ENCODE data around the gene PDLIM7. TPM values are rescaled to one million over a fixed set of nuclear protein-coding genes. Genes with fewer than 3 reads are reported as not detected.

The PDLIM7 gene
- total RNA-seq, 1 experiment from 2014 or later: 400 TPM

DNA sequence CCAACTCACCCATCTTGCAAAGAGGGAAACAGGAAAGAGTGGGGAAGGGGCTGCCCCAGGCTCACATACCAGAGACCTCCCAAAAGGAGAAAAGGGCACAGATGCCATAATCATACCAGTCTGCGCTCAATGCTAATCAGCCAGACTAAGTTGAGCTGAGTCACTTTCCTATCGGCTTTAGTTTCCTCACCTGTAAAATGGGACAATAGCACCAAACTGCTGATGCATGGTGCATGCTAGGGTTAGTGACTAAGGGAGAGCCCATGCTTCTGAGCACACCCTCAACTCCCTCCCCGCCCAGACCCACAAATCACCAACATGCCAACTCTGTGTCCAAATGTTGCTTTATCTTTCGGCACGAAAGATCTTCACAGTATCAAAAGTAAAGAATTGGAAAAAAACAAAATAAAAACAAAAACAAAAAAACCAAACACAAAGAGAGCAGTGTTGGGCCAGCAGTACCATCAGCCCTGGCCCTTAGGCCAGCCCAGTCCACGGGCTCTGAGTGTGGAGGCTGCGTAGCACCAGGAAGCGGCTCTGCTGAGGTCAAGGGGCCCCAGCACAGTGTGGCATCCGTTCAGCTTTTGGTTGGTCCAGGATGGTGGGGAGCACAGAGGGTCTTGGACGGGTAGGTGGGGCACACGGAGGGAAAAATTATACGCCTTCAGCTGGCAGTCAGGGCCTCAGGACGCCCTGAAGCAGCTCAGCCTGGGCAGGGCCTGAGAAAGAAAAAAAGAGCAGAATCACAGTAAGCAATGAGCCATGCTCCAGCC is 22.2 kb upstream of the PDLIM7 start:
- H3K27ac Mint-ChIP-seq (ENCODE audit: unreplicated experiment): no peak overlapping the region
- CTCF ChIA-PET: no interaction called here

DNA sequence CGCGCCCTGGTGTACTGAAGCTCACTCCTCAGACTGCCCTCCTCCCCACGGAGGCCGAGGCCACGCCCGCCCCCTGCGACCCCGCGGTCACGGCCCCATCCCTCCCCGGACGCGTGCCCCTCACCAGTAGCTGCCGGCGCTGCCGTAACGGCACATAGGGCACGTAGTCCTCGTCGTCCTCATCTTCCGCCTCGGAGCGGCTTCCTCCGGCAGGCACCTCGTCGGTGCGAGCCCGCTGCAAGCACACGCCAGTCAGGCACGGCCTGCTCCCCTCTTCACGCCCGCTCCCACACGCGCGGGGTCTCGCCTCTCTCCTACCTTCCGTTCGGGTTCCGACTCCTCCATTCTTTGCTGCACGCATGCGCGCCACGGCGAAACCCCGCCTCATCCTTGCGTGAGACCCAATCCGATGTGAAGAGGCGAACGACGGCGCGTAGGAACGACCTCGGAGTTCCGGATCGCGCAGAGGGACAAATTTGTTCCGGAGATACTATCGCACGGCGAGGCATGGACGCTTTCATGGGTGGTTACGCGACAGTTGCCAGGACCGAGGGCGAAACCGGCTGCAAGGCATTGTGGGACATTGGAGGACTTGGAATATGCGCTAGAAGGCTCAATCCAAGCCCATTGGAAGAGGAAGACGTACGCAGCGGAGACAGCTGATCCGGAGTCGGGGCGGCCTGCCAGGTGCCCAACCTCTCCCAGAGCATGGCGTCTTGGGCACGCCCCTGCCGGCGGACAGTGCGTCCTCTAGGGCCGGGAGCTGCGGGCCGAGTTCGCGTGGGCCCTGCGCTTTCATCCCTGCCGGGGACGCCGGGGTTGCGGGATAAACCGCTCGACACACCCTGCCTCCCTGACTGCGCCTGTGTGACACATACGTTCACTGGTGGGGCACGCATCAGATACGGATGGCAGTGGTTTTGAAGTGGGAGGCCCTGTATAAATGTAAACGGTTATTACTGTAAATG is 19.5 kb upstream of the PDLIM7 start, which contains the start of gene DDX41:
Gene DDX41 (minus strand): TSS at position 361 of the 968 bp plus-strand sequence. CDS start 16 bp downstream, at position 345.
- H3K9me3 Mint-ChIP-seq (ENCODE audit: low read depth, unreplicated experiment): no peaks in the 10 kb centered on the region
- TF ChIP-seq, protein P1, sequence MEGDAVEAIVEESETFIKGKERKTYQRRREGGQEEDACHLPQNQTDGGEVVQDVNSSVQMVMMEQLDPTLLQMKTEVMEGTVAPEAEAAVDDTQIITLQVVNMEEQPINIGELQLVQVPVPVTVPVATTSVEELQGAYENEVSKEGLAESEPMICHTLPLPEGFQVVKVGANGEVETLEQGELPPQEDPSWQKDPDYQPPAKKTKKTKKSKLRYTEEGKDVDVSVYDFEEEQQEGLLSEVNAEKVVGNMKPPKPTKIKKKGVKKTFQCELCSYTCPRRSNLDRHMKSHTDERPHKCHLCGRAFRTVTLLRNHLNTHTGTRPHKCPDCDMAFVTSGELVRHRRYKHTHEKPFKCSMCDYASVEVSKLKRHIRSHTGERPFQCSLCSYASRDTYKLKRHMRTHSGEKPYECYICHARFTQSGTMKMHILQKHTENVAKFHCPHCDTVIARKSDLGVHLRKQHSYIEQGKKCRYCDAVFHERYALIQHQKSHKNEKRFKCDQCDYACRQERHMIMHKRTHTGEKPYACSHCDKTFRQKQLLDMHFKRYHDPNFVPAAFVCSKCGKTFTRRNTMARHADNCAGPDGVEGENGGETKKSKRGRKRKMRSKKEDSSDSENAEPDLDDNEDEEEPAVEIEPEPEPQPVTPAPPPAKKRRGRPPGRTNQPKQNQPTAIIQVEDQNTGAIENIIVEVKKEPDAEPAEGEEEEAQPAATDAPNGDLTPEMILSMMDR (IDR thresholded peaks at IDR 0.05; ENCODE audit: unreplicated experiment): no peak
- no peaks in the 10 kb centered on the region for H3K27me3 Mint-ChIP-seq (ENCODE audit: unreplicated experiment)
- H3K27ac Mint-ChIP-seq (ENCODE audit: unreplicated experiment): peak within 1 kb of the TSS; percentile 82
- intact Hi-C loops (cut with micrococcal nuclease; ENCODE audit: unreplicated experiment): no loop called here
- peak within 1 kb of the TSS; percentile 83 for H3K4me3 Mint-ChIP-seq (ENCODE audit: low read depth, unreplicated experiment)
- H3K36me3 Mint-ChIP-seq (ENCODE audit: insufficient read depth, unreplicated experiment): peaks cover 69% of the 10 kb centered on the region
- TSS peak; percentile 51 for BruUV-seq (replicated peaks)
- H3K4me1 Mint-ChIP-seq (ENCODE audit: low read depth, unreplicated experiment): peaks cover 11% of the 10 kb centered on the region
- CTCF ChIA-PET: interaction anchor here (0.6 to 0.9 kb wide), 2 partner anchors 22 to 909 kb away, joined by 3 to 4 read pairs; no protein-coding TSS in a partner anchor
- peak; percentile 97 for DNase-seq

More for the DNA sequence above, 22.2 kb upstream of the PDLIM7 start:
- Mint-ChIP-seq H3K4me1 (ENCODE audit: low read depth, unreplicated experiment) (peaks cover 11% of the 10 kb centered on the region), H3K9me3 (ENCODE audit: low read depth, unreplicated experiment) (no peaks in the 10 kb centered on the region), H3K4me3 (ENCODE audit: low read depth, unreplicated experiment) (no peak overlapping the region), H3K27me3 (ENCODE audit: unreplicated experiment) (no peaks in the 10 kb centered on the region), H3K36me3 (ENCODE audit: insufficient read depth, unreplicated experiment) (peaks cover 68% of the 10 kb centered on the region)
- intact Hi-C loops (cut with micrococcal nuclease; ENCODE audit: unreplicated experiment): no loop called here
- BruUV-seq (replicated peaks): no TSS peak
- TF ChIP-seq, protein P1 (IDR thresholded peaks at IDR 0.05; ENCODE audit: unreplicated experiment): no peak
- DNase-seq: no peak

DNA sequence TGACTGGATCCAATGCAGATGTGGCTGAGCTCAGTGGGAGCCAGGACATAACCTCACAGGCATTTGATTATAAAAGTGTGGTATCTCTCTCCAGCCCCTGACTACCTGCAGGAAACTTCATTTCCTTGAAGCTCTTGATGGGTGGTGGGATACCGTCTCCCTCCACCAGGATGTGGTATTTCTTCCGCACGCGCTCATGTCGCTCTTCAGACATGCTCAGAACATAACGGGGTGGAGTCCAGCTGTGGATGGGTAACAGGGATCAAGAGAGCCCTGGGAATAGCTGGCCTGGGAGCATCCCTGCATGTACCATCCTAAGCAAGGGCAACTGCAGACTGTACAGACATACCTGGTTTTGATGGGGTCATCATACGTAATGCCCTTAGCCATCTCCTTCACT is 18.2 kb upstream of the PDLIM7 start:
- TF ChIP-seq, protein P1 (IDR thresholded peaks at IDR 0.05; ENCODE audit: unreplicated experiment): no peak
- H3K4me3 Mint-ChIP-seq (ENCODE audit: low read depth, unreplicated experiment): peak overlapping the region; percentile 83
- no peak for DNase-seq
- H3K9me3 Mint-ChIP-seq (ENCODE audit: low read depth, unreplicated experiment): no peaks in the 10 kb centered on the region
- no peak overlapping the region for H3K27ac Mint-ChIP-seq (ENCODE audit: unreplicated experiment)
- CTCF ChIA-PET: interaction anchor here (0.6 to 0.9 kb wide), 2 partner anchors 21 to 145 kb away, joined by 3 to 4 read pairs; no protein-coding TSS in a partner anchor
- no peaks in the 10 kb centered on the region for H3K27me3 Mint-ChIP-seq (ENCODE audit: unreplicated experiment)
- H3K4me1 Mint-ChIP-seq (ENCODE audit: low read depth, unreplicated experiment): peaks cover 11% of the 10 kb centered on the region
- H3K36me3 Mint-ChIP-seq (ENCODE audit: insufficient read depth, unreplicated experiment): peaks cover 69% of the 10 kb centered on the region
- no TSS peak for BruUV-seq (replicated peaks)
- intact Hi-C loops (cut with micrococcal nuclease; ENCODE audit: unreplicated experiment): no loop called here

DNA sequence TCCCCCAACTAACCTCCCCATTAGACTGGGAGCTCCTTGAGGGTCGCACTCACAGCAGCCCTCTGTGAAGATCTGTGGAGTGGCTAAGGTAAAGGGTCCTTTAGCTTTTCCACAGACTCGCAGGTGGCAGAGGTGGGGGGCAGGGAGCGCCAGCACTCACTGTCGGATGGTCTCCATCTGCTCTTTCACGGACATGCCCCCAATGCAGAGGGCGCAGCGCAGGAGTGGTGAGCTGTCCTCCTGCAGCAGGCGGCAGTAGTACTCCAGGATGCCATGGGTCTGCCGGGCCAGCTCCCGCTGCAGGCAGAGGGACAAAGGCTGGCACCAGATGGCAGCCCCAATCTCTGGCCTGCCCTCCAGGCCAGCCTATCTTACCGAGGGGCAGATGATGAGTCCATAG is 17.1 kb upstream of the PDLIM7 start:
- Mint-ChIP-seq H3K9me3 (ENCODE audit: low read depth, unreplicated experiment) (no peaks in the 10 kb centered on the region), H3K36me3 (ENCODE audit: insufficient read depth, unreplicated experiment) (peaks cover 65% of the 10 kb centered on the region), H3K4me3 (ENCODE audit: low read depth, unreplicated experiment) (no peak overlapping the region), H3K27me3 (ENCODE audit: unreplicated experiment) (no peaks in the 10 kb centered on the region), H3K27ac (ENCODE audit: unreplicated experiment) (no peak overlapping the region), H3K4me1 (ENCODE audit: low read depth, unreplicated experiment) (peaks cover 11% of the 10 kb centered on the region)
- TF ChIP-seq, protein P1 (IDR thresholded peaks at IDR 0.05; ENCODE audit: unreplicated experiment): no peak
- no TSS peak for BruUV-seq (replicated peaks)
- intact Hi-C loops (cut with micrococcal nuclease; ENCODE audit: unreplicated experiment): no loop called here
- DNase-seq: no peak
- CTCF ChIA-PET: no interaction called here
